Endothelial cell of umbilical vein (primary cell): ENCODE measurements around the gene KLHDC4.

Experiments used
- EZH2 ChIP-seq: IDR thresholded peaks from 2 replicates; pipeline ENCODE4 v1.6.1; 2012; ENCODE audit warnings: borderline replicate concordance, low read depth, mild to moderate bottlenecking, moderate library complexity, low read length, inconsistent platforms; ENCODE audit not compliant: severe bottlenecking
- FOS ChIP-seq: IDR thresholded peaks from 2 replicates; pipeline ENCODE4 v1.6.1; 2011; ENCODE audit warnings: mild to moderate bottlenecking, low read length, moderate library complexity, borderline replicate concordance; ENCODE audit not compliant: insufficient read depth
- JUN ChIP-seq: IDR thresholded peaks from 2 replicates; pipeline ENCODE4 v1.6.1; 2011; ENCODE audit warnings: borderline replicate concordance, low read depth; ENCODE audit not compliant: insufficient read length, insufficient read depth
- POLR2A ChIP-seq: IDR thresholded peaks from 2 replicates; pipeline ENCODE4 v1.6.1; 2012; ENCODE audit warnings: low read depth, mild to moderate bottlenecking, control low read depth, low read length
- POLR2AphosphoS5 ChIP-seq: IDR thresholded peaks from 2 replicates; pipeline ENCODE4 v1.6.1; 2012; ENCODE audit warnings: low read depth, mild to moderate bottlenecking, control low read depth, low read length, moderate library complexity; ENCODE audit not compliant: insufficient read depth
- TF ChIP-seq, protein P1 (sequence below), 2 donors: IDR thresholded peaks; 1 replicate in 1 of 2; 2 replicates in 1 of 2; pipeline ENCODE4 v1.5.1; 2011; ENCODE audit warnings: low read length in 2 of 2, mild to moderate bottlenecking in 2 of 2, moderate library complexity in 2 of 2, control low read depth in 1 of 2, inconsistent platforms in 1 of 2, low read depth in 1 of 2; ENCODE audit not compliant: insufficient read depth in 1 of 2; ENCODE audit errors: extremely low read depth in 1 of 2
- TF ChIP-seq, protein P2 (sequence below): IDR thresholded peaks from 2 replicates; pipeline ENCODE4 v1.6.1; 2011; ENCODE audit not compliant: insufficient read depth, insufficient read length

DNA sequence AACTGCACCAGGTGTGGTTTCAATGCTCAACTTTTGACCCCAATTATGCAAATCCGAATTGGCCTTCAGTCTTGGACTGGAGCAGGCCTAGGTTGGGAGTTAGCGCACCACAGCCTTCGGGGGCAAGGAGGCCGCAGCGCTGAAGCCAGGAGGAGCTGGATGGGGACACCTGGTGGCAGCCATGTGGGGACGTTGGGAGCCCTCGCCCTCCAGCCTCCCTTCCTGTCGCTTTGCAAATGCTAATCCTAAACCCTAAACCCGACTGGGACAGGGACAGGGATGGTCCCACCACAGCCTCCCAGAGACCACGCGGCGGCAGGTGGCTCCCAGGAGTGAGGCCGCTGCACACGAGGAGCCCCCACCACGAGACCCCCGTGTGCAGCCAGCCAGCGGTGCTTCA, 58.7 kb downstream of the KLHDC4 start:
- TF ChIP-seq, protein P1, sequence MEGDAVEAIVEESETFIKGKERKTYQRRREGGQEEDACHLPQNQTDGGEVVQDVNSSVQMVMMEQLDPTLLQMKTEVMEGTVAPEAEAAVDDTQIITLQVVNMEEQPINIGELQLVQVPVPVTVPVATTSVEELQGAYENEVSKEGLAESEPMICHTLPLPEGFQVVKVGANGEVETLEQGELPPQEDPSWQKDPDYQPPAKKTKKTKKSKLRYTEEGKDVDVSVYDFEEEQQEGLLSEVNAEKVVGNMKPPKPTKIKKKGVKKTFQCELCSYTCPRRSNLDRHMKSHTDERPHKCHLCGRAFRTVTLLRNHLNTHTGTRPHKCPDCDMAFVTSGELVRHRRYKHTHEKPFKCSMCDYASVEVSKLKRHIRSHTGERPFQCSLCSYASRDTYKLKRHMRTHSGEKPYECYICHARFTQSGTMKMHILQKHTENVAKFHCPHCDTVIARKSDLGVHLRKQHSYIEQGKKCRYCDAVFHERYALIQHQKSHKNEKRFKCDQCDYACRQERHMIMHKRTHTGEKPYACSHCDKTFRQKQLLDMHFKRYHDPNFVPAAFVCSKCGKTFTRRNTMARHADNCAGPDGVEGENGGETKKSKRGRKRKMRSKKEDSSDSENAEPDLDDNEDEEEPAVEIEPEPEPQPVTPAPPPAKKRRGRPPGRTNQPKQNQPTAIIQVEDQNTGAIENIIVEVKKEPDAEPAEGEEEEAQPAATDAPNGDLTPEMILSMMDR (IDR thresholded peaks at IDR 0.05; ENCODE audit: extremely low read depth in 1 of 2, insufficient read depth in 1 of 2, low read depth in 1 of 2, low read length in 2 of 2), result no peak
- TF ChIP-seq POLR2A, result no peak
- TF ChIP-seq JUN, result no peak
- no peak for TF ChIP-seq POLR2AphosphoS5
- no peak for TF ChIP-seq EZH2
- no peak for TF ChIP-seq FOS
- TF ChIP-seq, protein P2, sequence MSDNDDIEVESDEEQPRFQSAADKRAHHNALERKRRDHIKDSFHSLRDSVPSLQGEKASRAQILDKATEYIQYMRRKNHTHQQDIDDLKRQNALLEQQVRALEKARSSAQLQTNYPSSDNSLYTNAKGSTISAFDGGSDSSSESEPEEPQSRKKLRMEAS, result no peak
